ENCODE data around the gene C19orf85. TPM values are rescaled to one million over a fixed set of nuclear protein-coding genes. Genes with fewer than 3 reads are reported as not detected.

C19orf85 gene
- not detected for total RNA-seq
- not detected for polyA plus RNA-seq
- long read RNA-seq, donor 1: 0 reads
- long read RNA-seq, donor 2: 0 reads

- Histone ChIP-seq H3K4me1 (ENCODE audit: control insufficient read depth in 1 of 2, insufficient read depth in 2 of 2, low read length in 2 of 2) (no peaks in the 10 kb centered on the region), H3K9me3 (ENCODE audit: control insufficient read depth, low read length) (no peaks in the 10 kb centered on the region), H3K36me3 (ENCODE audit: control insufficient read depth in 1 of 2, insufficient read depth in 2 of 2, low read length in 1 of 2) (no peaks in the 10 kb centered on the region), H3K4me3 (ENCODE audit: low read length in 2 of 2) (no peak within 1 kb of the TSS), H3K27ac (ENCODE audit: low read depth in 1 of 2, low read length in 2 of 2) (no peak within 1 kb of the TSS), H3K27me3 (ENCODE audit: control insufficient read depth in 1 of 2, insufficient read depth in 2 of 2, low read length in 1 of 2) (no peaks in the 10 kb centered on the region)
- intact Hi-C loops (cut with DNase I): loop anchor here in 1 of 2 donors (5.0 kb wide), 1 partner anchor 38 kb away; no protein-coding TSS in a partner anchor
- 70 to 75% methylated on average over 13 to 14 of the region's 14 CpGs for WGBS, 2 donors
- ATAC-seq (ENCODE audit: low FRiP score) (no peak), DNase-seq (no peak)
Observed at GRCh38 chr19:55464662-55465054, at the start of gene C19orf85. TSS of gene C19orf85 (minus strand) at chr19:55464751. CDS start at chr19:55464554, 197 bp downstream.

GRCh38 chr19:55508120-55508519, 43.6 kb upstream of the C19orf85 start:
- Histone ChIP-seq H3K27ac (ENCODE audit: low read depth in 1 of 2, low read length in 2 of 2) (no peak overlapping the region), H3K4me1 (ENCODE audit: control insufficient read depth in 1 of 2, insufficient read depth in 2 of 2, low read length in 2 of 2) (no peaks in the 10 kb centered on the region), H3K27me3 (ENCODE audit: control insufficient read depth in 1 of 2, insufficient read depth in 2 of 2, low read length in 1 of 2) (no peaks in the 10 kb centered on the region), H3K9me3 (ENCODE audit: control insufficient read depth, low read length) (no peaks in the 10 kb centered on the region), H3K36me3 (ENCODE audit: control insufficient read depth in 1 of 2, insufficient read depth in 2 of 2, low read length in 1 of 2) (no peaks in the 10 kb centered on the region), H3K4me3 (ENCODE audit: low read length in 2 of 2) (no peak overlapping the region)
- WGBS, 2 donors: 80 to 85% methylated on average over 10 of the region's 10 CpGs
- no peak for ATAC-seq (ENCODE audit: low FRiP score)
- intact Hi-C loops (cut with DNase I): no loop called here
- DNase-seq: no peak

GRCh38 chr19:55504981-55505380, 40.4 kb upstream of the C19orf85 start:
- intact Hi-C loops (cut with DNase I): loop anchor here (2.0 to 5.0 kb wide), 4 partner anchors 36 to 363 kb away; no protein-coding TSS in a partner anchor
- no peaks in the 10 kb centered on the region for H3K27me3 ChIP-seq (ENCODE audit: control insufficient read depth in 1 of 2, insufficient read depth in 2 of 2, low read length in 1 of 2)
- no peak overlapping the region for H3K27ac ChIP-seq (ENCODE audit: low read depth in 1 of 2, low read length in 2 of 2)
- no peak overlapping the region for H3K4me3 ChIP-seq (ENCODE audit: low read length in 2 of 2)
- no peaks in the 10 kb centered on the region for H3K36me3 ChIP-seq (ENCODE audit: control insufficient read depth in 1 of 2, insufficient read depth in 2 of 2, low read length in 1 of 2)
- 89 to 90% methylated on average over 11 of the region's 11 CpGs for WGBS, 2 donors
- ATAC-seq (ENCODE audit: low FRiP score): no peak
- no peaks in the 10 kb centered on the region for H3K4me1 ChIP-seq (ENCODE audit: control insufficient read depth in 1 of 2, insufficient read depth in 2 of 2, low read length in 2 of 2)
- H3K9me3 ChIP-seq (ENCODE audit: control insufficient read depth, low read length): no peaks in the 10 kb centered on the region
- peak in 1 of 2 donors; percentile 3 for DNase-seq

- ATAC-seq (ENCODE audit: low FRiP score) (no peak), DNase-seq (no peak)
- no peaks in the 10 kb centered on the region for H3K4me1 ChIP-seq (ENCODE audit: control insufficient read depth in 1 of 2, insufficient read depth in 2 of 2, low read length in 2 of 2)
- no peaks in the 10 kb centered on the region for H3K36me3 ChIP-seq (ENCODE audit: control insufficient read depth in 1 of 2, insufficient read depth in 2 of 2, low read length in 1 of 2)
- 31 to 32% methylated on average over 13 of the region's 13 CpGs for WGBS, 2 donors
- no peaks in the 10 kb centered on the region for H3K27me3 ChIP-seq (ENCODE audit: control insufficient read depth in 1 of 2, insufficient read depth in 2 of 2, low read length in 1 of 2)
- intact Hi-C loops (cut with DNase I): loop anchor here (2.0 to 5.0 kb wide), 4 partner anchors 35 to 362 kb away; no protein-coding TSS in a partner anchor
- H3K9me3 ChIP-seq (ENCODE audit: control insufficient read depth, low read length): no peaks in the 10 kb centered on the region
- H3K4me3 ChIP-seq (ENCODE audit: low read length in 2 of 2): no peak overlapping the region
- H3K27ac ChIP-seq (ENCODE audit: low read depth in 1 of 2, low read length in 2 of 2): no peak overlapping the region
Observed at GRCh38 chr19:55504252-55504603, 39.7 kb upstream of the C19orf85 start.

GRCh38 chr19:55503502-55504251, 39.1 kb upstream of the C19orf85 start:
- Histone ChIP-seq H3K36me3 (ENCODE audit: control insufficient read depth in 1 of 2, insufficient read depth in 2 of 2, low read length in 1 of 2) (no peaks in the 10 kb centered on the region), H3K4me1 (ENCODE audit: control insufficient read depth in 1 of 2, insufficient read depth in 2 of 2, low read length in 2 of 2) (no peaks in the 10 kb centered on the region), H3K27me3 (ENCODE audit: control insufficient read depth in 1 of 2, insufficient read depth in 2 of 2, low read length in 1 of 2) (no peaks in the 10 kb centered on the region), H3K27ac (ENCODE audit: low read depth in 1 of 2, low read length in 2 of 2) (no peak overlapping the region), H3K9me3 (ENCODE audit: control insufficient read depth, low read length) (no peaks in the 10 kb centered on the region), H3K4me3 (ENCODE audit: low read length in 2 of 2) (peak overlapping the region in 1 of 2 donors; percentile 7)
- intact Hi-C loops (cut with DNase I): loop anchor here (2.0 to 5.0 kb wide), 4 partner anchors 35 to 361 kb away; no protein-coding TSS in a partner anchor
- WGBS, 2 donors: 8 to 9% methylated on average over 62 to 64 of the region's 64 CpGs
- peak; percentile 96 to 98 for DNase-seq
- peak; percentile 98 for ATAC-seq (ENCODE audit: low FRiP score)

GRCh38 chr19:55503157-55503501, 38.6 kb upstream of the C19orf85 start:
- Histone ChIP-seq H3K27ac (ENCODE audit: low read depth in 1 of 2, low read length in 2 of 2) (no peak overlapping the region), H3K27me3 (ENCODE audit: control insufficient read depth in 1 of 2, insufficient read depth in 2 of 2, low read length in 1 of 2) (no peaks in the 10 kb centered on the region), H3K36me3 (ENCODE audit: control insufficient read depth in 1 of 2, insufficient read depth in 2 of 2, low read length in 1 of 2) (no peaks in the 10 kb centered on the region), H3K4me3 (ENCODE audit: low read length in 2 of 2) (no peak overlapping the region), H3K4me1 (ENCODE audit: control insufficient read depth in 1 of 2, insufficient read depth in 2 of 2, low read length in 2 of 2) (no peaks in the 10 kb centered on the region), H3K9me3 (ENCODE audit: control insufficient read depth, low read length) (no peaks in the 10 kb centered on the region)
- DNase-seq (peak in 1 of 2 donors; percentile 40), ATAC-seq (ENCODE audit: low FRiP score) (no peak)
- 82 to 90% methylated on average over 17 of the region's 17 CpGs for WGBS, 2 donors
- intact Hi-C loops (cut with DNase I): loop anchor here in 1 of 2 donors (5.0 kb wide), 2 partner anchors 36 to 361 kb away; no protein-coding TSS in a partner anchor

- 94 to 96% methylated on average over 9 of the region's 9 CpGs for WGBS, 2 donors
- no peak overlapping the region for H3K4me3 ChIP-seq (ENCODE audit: low read length in 2 of 2)
- intact Hi-C loops (cut with DNase I): loop anchor here in 1 of 2 donors (5.0 kb wide), 2 partner anchors 35 to 360 kb away; no protein-coding TSS in a partner anchor
- H3K27ac ChIP-seq (ENCODE audit: low read depth in 1 of 2, low read length in 2 of 2): no peak overlapping the region
- no peaks in the 10 kb centered on the region for H3K4me1 ChIP-seq (ENCODE audit: control insufficient read depth in 1 of 2, insufficient read depth in 2 of 2, low read length in 2 of 2)
- no peaks in the 10 kb centered on the region for H3K27me3 ChIP-seq (ENCODE audit: control insufficient read depth in 1 of 2, insufficient read depth in 2 of 2, low read length in 1 of 2)
- ATAC-seq (ENCODE audit: low FRiP score) (no peak), DNase-seq (no peak)
- no peaks in the 10 kb centered on the region for H3K36me3 ChIP-seq (ENCODE audit: control insufficient read depth in 1 of 2, insufficient read depth in 2 of 2, low read length in 1 of 2)
- H3K9me3 ChIP-seq (ENCODE audit: control insufficient read depth, low read length): no peaks in the 10 kb centered on the region
Observed at GRCh38 chr19:55502197-55502952, 37.8 kb upstream of the C19orf85 start.

- DNase-seq: peak in 1 of 2 donors; percentile 41
- Histone ChIP-seq H3K9me3 (ENCODE audit: control insufficient read depth, low read length) (no peaks in the 10 kb centered on the region), H3K36me3 (ENCODE audit: control insufficient read depth in 1 of 2, insufficient read depth in 2 of 2, low read length in 1 of 2) (no peaks in the 10 kb centered on the region), H3K27me3 (ENCODE audit: control insufficient read depth in 1 of 2, insufficient read depth in 2 of 2, low read length in 1 of 2) (no peaks in the 10 kb centered on the region), H3K4me1 (ENCODE audit: control insufficient read depth in 1 of 2, insufficient read depth in 2 of 2, low read length in 2 of 2) (no peaks in the 10 kb centered on the region), H3K4me3 (ENCODE audit: low read length in 2 of 2) (no peak overlapping the region), H3K27ac (ENCODE audit: low read depth in 1 of 2, low read length in 2 of 2) (no peak overlapping the region)
- WGBS, 2 donors: 94% methylated on average over 26 of the region's 26 CpGs
- ATAC-seq (ENCODE audit: low FRiP score): no peak
- intact Hi-C loops (cut with DNase I): loop anchor here in 1 of 2 donors (5.0 kb wide), 2 partner anchors 33 to 358 kb away; no protein-coding TSS in a partner anchor
Observed at GRCh38 chr19:55500368-55500952, 35.9 kb upstream of the C19orf85 start.
